ENCODE data around the gene DTYMK.
"Not testable (repeated sequence)": the region's sequence is repeated elsewhere in the genome, so short reads cannot be mapped to it uniquely, and the experiment has no call there.

Gene DTYMK

DNA sequence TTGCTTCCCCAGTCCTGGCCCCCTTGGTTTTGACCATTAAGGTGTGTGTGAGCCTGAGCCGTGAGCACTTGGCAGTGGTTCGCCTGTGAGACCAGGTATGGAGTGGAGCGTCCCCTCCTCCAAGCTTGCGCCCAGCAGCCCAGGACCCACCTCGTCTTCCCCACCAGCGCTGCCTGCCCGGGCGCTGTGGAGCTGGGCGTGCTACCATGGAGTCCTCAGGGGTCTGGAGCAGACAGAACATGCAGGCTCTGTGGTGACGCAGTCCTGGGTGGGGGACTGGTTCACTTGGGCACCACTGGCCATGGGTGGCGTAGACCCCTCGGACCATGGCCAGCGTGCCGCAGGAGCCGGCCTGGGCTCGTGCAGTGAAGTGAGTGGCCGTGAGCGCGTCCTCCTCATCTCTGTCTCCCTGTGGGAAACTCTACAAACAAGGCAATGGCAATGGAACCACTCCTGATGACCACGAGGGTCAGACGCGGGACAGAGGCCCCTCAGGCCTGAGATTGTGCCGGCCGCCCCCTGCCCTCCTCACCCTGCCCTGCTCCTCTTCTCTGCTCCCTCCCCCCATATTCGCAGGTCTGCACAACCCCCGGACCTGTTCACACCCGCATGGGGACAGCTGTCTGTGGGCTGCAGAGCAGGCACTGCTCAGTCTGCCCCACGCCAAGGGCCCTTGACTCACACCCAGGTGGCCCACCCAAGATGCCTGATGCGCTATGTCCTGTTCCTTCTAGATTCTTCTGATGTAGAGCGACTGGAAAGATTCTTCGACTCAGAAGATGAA is 15.0 kb downstream of the DTYMK start:
- DNase-seq, result no peak

DNA sequence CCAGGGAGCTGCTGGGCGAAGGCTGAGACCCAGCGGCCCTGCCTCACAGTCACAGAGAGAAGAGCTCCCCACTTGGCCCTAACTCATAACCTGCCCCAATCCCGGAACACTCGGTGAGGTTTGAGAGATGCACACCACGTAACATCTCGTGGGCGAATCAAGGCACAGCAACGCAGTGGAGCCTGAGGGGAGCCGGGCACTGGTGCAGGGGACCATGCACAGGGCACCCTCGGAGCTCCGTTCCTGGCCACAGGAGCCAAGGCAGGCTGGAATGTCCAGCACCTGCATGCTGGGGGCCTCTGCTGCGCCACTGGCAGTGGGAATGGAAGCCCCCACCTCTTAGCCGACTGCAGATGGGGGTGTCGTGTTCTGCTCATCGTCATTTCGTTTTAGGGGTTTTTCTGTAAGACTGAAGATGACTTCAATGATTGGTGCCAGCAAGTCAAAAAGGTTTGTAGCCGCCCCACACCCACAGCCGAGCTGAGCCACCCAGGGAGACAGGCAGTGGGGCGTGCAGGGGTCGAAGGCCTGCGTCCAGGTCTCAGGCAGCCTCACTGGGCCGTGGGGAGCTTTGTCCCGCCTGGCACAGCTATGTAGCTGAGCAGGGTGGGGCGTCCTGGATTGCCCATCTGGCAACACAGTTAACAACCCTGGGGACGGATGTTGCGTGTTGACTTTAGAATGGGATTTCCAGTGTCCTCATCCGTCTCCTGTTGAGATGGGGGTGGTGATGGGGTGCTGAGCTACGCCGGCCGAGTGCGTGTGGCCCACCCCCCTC is 16.1 kb downstream of the DTYMK start:
- no peak for DNase-seq

DNA sequence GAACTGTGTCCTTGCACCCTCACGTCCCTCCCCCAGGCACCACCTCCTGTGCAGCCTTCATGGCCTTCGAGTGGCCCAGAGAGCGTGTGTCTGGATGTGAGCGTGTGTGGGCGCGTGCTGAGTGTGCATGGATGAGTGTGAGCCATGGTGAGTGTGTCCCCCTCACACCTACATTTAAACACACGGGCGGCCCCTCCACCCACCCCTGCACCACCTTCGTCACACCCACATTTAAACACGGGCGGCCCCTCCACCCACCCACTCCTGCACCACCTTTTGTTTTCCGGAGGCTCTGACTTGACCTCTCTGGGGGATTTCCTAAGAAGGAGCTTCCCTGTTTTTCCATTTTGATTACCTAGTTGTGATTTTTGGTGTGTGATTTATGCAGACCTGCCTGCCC is 17.8 kb downstream of the DTYMK start:
- no peak for DNase-seq

DNA sequence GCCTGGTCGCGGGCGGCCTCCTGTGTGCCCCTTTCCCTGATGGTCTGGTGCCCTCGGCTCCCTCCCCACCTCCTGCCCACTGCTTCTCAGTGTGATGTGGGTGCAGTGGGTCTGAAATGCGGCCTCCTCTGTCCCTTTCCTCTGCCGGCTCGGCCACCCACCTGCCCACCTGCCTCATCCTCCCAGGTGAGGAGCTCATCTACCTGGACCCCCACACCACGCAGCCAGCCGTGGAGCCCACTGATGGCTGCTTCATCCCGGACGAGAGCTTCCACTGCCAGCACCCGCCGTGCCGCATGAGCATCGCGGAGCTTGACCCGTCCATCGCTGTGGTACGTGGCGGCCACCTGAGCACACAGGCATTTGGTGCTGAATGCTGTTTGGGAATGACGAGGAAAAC is 18.3 kb downstream of the DTYMK start:
- DNase-seq, result no peak

- DNase-seq, result no peak
Observed at GRCh38 chr2:241666627-241667400, 19.8 kb downstream of the DTYMK start.

GRCh38 chr2:241665731-241666440 is 20.7 kb downstream of the DTYMK start:
- DNase-seq, result no peak

DNA sequence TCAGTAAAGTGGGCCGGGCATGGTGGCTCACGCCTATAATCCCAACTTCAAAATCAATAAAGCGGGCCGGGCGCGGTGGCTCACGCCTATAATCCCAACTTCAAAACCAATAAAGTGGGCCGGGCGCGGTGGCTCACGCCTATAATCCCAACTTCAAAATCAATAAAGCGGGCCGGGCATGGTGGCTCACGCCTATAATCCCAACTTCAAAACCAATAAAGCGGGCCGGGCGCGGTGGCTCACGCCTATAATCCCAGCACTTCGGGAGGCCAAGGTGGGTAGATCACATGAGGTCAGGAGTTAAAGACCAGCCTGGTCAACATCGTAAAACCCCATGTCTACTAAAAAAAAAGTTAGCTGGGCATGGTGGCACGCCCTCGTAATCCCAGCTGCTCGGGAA is 23.9 kb downstream of the DTYMK start:
- not testable (repeated sequence) for DNase-seq

GRCh38 chr2:241660593-241661213 is 25.9 kb downstream of the DTYMK start:
- DNase-seq, result no peak

DNA sequence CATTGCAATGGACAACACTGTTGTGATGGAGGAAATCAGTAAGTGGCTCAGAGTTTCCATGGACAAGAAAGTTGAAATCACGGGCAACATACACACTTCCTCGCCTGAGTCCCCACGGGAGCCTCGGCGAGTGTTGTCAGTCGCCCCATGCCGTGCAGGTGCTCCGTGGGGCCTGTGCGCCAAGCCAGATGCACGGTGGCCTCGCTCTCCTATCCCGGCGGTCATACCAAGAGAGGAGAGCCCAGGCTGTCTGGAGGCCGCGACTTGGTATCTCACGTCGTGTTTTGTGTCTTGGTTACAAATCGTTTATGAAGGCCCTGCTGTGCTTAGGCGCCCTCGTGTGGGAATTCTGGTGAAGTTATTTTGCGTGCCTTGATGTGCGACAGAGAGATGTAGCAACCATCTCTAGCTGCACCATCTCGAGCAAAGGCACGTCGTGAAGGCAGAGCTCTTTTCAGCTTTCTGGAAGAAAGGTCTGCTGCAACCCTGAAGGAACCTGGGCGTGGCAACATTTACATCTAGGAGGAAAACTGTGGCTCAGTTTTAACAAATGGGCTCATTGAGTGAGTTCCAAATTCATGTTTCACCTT is 27.4 kb downstream of the DTYMK start:
- DNase-seq, result peak; percentile 50

DNA sequence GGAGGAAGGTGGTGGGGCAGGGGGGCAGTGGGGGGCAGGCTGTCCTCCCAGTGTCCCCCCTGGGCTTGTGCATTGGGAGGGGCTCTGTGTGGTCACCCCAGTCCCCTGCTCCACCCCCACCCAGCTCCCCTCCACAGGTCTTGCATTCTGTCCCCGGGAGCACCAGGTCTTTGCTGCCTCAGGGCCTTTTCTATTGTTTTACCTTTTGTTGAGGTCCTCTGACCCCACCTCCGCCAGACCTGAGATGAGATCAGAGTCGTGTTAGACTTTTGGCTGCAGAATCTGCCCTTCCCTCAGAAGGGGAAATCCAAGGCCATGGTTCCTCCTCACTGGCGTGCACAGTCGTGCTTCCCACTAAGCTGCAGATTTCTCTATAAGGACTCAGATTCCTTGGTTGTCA is 28.3 kb downstream of the DTYMK start:
- DNase-seq, result no peak

DNA sequence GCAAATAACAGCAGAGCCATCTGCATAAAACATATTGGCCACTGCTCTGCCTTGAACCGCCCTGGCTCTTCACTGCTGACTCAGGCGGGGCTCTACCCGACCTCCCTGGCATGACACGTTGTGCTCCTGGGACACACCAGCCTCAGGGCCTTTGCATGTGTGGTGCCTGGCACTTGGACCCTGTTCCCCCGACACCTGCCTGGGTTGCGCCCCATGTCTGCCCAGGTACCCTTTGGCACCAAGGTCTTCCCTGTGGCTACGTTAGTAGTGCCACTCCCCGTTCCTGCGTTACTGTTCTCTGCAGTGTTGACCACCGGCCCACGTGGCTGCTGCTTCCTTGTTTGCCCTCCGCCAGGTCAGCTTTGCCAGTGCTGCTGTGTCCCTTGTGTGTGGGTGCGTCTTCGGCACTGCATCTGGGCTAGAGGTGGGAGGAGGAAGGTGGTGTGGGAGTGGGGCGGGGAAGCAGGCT is 28.8 kb downstream of the DTYMK start:
- no peak for DNase-seq

DNA sequence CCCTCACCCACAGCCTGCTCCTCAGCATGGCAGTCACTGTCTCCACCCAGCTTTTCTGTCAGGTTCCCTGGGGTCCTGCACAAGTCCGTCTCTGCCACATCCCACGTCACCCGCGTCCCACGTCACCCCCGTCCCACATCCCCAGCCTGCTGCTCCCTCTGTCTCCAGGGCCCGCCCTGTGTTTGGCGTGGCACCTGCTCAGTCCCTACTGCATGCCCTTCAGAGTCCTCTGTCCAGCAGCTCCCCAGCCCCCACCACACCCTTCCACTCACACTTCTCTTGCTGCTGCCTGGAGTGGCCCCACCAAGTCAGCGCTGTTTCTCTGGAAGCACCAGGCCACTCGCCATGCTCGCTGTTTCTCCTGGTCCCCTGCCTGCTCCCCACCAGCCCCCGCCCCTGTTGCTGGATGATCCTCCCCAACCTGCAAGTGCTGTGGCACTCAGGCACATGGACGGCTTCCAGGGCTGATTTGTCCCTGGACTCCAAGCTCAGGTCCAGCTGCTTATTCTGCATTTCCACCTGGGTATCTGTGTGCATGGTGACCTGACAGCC is 30.3 kb downstream of the DTYMK start:
- no peak for DNase-seq

DNA sequence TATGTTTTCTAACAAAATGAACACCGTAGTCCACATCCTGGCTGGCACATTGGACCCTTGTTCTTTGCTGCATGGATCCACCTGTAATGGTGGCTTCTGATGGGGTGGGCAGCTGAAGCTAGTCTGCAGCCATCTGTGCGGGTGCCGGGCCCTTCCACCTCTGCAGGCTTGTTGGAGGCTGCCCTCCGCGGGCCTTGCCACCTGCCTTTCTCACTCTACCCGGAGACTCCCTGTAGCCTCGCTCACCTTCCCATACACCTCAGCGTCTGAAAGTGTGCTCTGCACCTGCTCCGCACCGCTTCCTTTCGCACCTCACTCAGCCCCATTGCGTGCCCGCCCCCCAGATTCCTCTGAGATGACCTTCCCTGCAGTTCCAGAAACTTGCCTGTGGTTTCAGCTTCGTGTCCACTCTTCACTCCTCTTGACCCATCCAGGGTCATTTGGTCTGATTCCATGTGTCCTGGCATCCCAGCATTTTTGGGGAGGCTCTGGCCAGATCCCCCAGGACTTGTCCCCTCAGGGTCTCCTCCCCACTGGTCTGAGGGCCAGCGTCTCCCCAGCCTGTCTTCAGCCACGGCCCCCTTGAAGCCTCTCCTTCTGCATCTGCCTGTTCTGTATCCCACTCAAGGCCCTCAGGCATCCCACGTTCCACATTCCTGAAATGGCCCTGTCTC is 31.0 kb downstream of the DTYMK start:
- DNase-seq, result no peak

- no peak for DNase-seq
Observed at GRCh38 chr2:241654551-241654950, 32.1 kb downstream of the DTYMK start.

DNA sequence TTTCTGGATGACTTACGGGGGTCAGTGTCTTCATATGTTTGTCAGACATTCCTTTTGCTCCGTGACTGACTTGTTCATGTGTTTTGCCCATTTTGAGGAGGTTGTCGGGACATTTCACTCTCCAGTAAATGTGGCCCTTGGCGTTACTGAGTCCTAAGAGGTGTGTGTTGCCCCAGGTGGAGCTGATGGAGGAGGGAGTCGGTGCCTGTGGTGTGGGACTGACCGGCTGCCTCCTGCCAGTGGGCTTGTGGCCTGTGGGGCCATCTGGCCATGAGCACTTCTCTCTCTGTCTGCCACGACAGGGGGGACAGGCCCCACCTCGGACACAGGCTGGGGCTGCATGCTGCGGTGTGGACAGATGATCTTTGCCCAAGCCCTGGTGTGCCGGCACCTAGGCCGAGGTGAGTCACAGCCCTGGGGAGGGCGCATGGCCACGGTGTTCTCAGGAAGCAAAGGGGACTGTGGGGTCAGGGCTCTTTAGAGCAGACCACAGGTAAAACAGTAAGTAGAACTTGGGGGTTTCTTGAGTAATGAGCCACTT is 33.3 kb downstream of the DTYMK start:
- DNase-seq, result no peak

- no peak for DNase-seq
Observed at GRCh38 chr2:241652722-241653121, 33.9 kb downstream of the DTYMK start.

- no peak for DNase-seq
Observed at GRCh38 chr2:241652142-241652541, 34.5 kb downstream of the DTYMK start.

- no peak for DNase-seq
Observed at GRCh38 chr2:241649927-241650326, 36.7 kb downstream of the DTYMK start.

GRCh38 chr2:241649404-241649803 is 37.2 kb downstream of the DTYMK start:
- no peak for DNase-seq

GRCh38 chr2:241648453-241648852 is 38.2 kb downstream of the DTYMK start:
- no peak for DNase-seq
